Right lobe of liver (tissue), 4 donors: ENCODE results near the gene CD248.

Source experiments
- CTCF ChIP-seq, 4 donors: fragments of 200-600 bp in 3 of 4; fragments of 450-650 bp in 1 of 4; IDR thresholded peaks; one replicate each; pipeline versions ENCODE4 v1.5.1 to v1.8.0; 2016 to 2022; ENCODE audit warnings: antibody characterized with exemption in 4 of 4, mild to moderate bottlenecking in 2 of 4
- POLR2A ChIP-seq: fragments of 450-650 bp; IDR thresholded peaks from one replicate; pipeline ENCODE4 v1.6.1; 2017; ENCODE audit warnings: antibody characterized with exemption, mild to moderate bottlenecking
- donor health status: DM: no; HTN: no; CAD: no.
- donor health status: DM: no; HTN: no; CAD: no.
- donor health status: DM: no; HTN: yes; CAD: no.

GRCh38 chr11:66293352-66293751, 23.5 kb downstream of the CD248 start:
- TF ChIP-seq POLR2A: no peak
- TF ChIP-seq CTCF (IDR thresholded peaks at IDR 0.05): no peak
